ENCODE measurements around the gene RFX6.
A peak's percentile ranks its signal among the peaks of the same experiment; 100 is the strongest.

The RFX6 gene

DNA sequence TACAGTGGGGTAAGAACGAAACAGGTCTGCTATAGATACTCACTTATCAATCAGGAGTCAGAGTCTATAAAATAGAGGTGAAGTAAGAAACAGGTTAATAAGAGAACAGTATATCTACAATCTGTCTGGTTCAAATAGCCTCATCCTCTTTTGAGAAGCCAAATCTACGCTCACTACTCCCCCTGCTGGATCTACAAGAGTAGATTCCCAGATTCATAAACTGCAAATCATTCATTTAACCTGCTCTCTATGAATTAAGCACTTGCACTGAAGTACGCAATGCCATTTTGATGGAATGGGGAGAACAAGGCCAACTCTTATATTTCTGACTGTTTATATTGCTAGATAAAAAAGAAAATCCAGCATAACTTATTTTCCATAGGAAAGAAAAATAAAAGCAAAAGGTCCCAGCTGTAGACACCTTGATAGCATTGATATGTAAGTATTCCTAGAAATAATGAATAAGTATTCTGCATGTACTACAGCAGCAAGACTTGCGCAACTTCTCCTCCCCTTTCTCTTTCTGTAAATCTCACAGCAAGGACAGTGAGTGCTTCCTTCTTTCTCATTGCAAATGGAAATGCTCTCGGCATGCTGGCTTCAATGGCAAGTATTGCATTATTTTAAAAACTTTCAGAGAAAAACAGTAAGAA is 92.3 kb downstream of the RFX6 start (continued):
- TF ChIP-seq ZNF549 (tag by site-specific recombination; IDR thresholded peaks at IDR 0.05) (no peak), TCF7L2 (IDR thresholded peaks at IDR 0.05; ENCODE audit: borderline replicate concordance, low read depth, low read length) (0 out of 2 replicates have a peak, but pooled peaks have one; percentile 34), ZNF830 (tag by site-specific recombination; IDR thresholded peaks at IDR 0.05; ENCODE audit: low read depth) (no peak), SALL2 (tag by site-specific recombination; IDR thresholded peaks at IDR 0.05; ENCODE audit: borderline replicate concordance) (no peak), ZNF76 (tag by site-specific recombination; IDR thresholded peaks at IDR 0.05; ENCODE audit: borderline replicate concordance, low read depth) (no peak), ZNF37A (tag by site-specific recombination; IDR thresholded peaks at IDR 0.05) (no peak)

- TF ChIP-seq ZNF654 (tag by site-specific recombination; IDR thresholded peaks at IDR 0.05; ENCODE audit: low read depth), result peak; percentile 90
- TF ChIP-seq ZNF660 (tag by site-specific recombination; IDR thresholded peaks at IDR 0.05), result peak; percentile 66; the same call in 1 of the 2 replicates
- no peak for TF ChIP-seq ZNF24 (tag by site-specific recombination; IDR thresholded peaks at IDR 0.05)
- TF ChIP-seq ZNF664 (tag by site-specific recombination; IDR thresholded peaks at IDR 0.05), result no peak
- ChIA-PET CTCF (interaction anchor here (0.6 to 5.3 kb wide), 45 partner anchors 8 to 1949 kb away, joined by 3 to 93 read pairs (median 4); partner anchors contain the start of gene ROS1), POLR2A (no interaction called here)
- no peaks in the 10 kb centered on the region for H3K4me1 ChIP-seq (ENCODE audit: control insufficient read depth, insufficient read depth, low read length)
- H3K27ac ChIP-seq (ENCODE audit: extremely low read depth, low read depth, low read length), result no peak overlapping the region
- H3K36me3 ChIP-seq (ENCODE audit: control insufficient read depth in 2 of 2, insufficient read depth in 1 of 2, low read length in 2 of 2), result no peaks in the 10 kb centered on the region
- H3K9me3 ChIP-seq (ENCODE audit: control insufficient read depth, insufficient read depth, low read depth, low read length), result no peaks in the 10 kb centered on the region
- H3K4me3 ChIP-seq (ENCODE audit: low read depth, low read length), result no peak overlapping the region
Observed at GRCh38 chr6:116971959-116972358, 94.9 kb downstream of the RFX6 start.

GRCh38 chr6:116973976-116974375 is 96.9 kb downstream of the RFX6 start:
- H3K27ac ChIP-seq (ENCODE audit: extremely low read depth, low read depth, low read length), result no peak overlapping the region
- no peaks in the 10 kb centered on the region for H3K4me1 ChIP-seq (ENCODE audit: control insufficient read depth, insufficient read depth, low read length)
- no peak overlapping the region for H3K4me3 ChIP-seq (ENCODE audit: low read depth, low read length)
- H3K36me3 ChIP-seq (ENCODE audit: control insufficient read depth in 2 of 2, insufficient read depth in 1 of 2, low read length in 2 of 2), result no peaks in the 10 kb centered on the region
- H3K9me3 ChIP-seq (ENCODE audit: control insufficient read depth, insufficient read depth, low read depth, low read length), result no peaks in the 10 kb centered on the region
- TF ChIP-seq ZNF248 (tag by site-specific recombination; IDR thresholded peaks at IDR 0.05), result no peak
- no peak for TF ChIP-seq ZNF555 (tag by site-specific recombination; conservative IDR thresholded peaks at IDR 0.05)
- TF ChIP-seq MEIS1 (CRISPR knock-in tag; IDR thresholded peaks at IDR 0.05; ENCODE audit: borderline replicate concordance), result no peak
- TF ChIP-seq, protein P1, sequence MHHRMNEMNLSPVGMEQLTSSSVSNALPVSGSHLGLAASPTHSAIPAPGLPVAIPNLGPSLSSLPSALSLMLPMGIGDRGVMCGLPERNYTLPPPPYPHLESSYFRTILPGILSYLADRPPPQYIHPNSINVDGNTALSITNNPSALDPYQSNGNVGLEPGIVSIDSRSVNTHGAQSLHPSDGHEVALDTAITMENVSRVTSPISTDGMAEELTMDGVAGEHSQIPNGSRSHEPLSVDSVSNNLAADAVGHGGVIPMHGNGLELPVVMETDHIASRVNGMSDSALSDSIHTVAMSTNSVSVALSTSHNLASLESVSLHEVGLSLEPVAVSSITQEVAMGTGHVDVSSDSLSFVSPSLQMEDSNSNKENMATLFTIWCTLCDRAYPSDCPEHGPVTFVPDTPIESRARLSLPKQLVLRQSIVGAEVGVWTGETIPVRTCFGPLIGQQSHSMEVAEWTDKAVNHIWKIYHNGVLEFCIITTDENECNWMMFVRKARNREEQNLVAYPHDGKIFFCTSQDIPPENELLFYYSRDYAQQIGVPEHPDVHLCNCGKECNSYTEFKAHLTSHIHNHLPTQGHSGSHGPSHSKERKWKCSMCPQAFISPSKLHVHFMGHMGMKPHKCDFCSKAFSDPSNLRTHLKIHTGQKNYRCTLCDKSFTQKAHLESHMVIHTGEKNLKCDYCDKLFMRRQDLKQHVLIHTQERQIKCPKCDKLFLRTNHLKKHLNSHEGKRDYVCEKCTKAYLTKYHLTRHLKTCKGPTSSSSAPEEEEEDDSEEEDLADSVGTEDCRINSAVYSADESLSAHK (tag by site-specific recombination; IDR thresholded peaks at IDR 0.05), result no peak
- TF ChIP-seq ZNF174 (tag by site-specific recombination; IDR thresholded peaks at IDR 0.05), result no peak
- TF ChIP-seq ZNF777 (tag by site-specific recombination; IDR thresholded peaks at IDR 0.05; ENCODE audit: borderline replicate concordance), result no peak
- no peak for TF ChIP-seq SETDB1 (IDR thresholded peaks at IDR 0.05; ENCODE audit: insufficient read length, low read length)
- TF ChIP-seq ZNF24 (tag by site-specific recombination; IDR thresholded peaks at IDR 0.05), result no peak
- no peak for TF ChIP-seq ZNF561 (tag by site-specific recombination; IDR thresholded peaks at IDR 0.05; ENCODE audit: borderline replicate concordance)
- TF ChIP-seq ZNF274 (IDR thresholded peaks at IDR 0.05; ENCODE audit: low read length), result no peak
- TF ChIP-seq ZNF274 (tag by site-specific recombination; IDR thresholded peaks at IDR 0.05; ENCODE audit: borderline replicate concordance), result no peak
- no peak for TF ChIP-seq ZFP69B (tag by site-specific recombination; IDR thresholded peaks at IDR 0.05)
- no peak for TF ChIP-seq ZNF776 (tag by site-specific recombination; IDR thresholded peaks at IDR 0.05; ENCODE audit: borderline replicate concordance)
- no peak for TF ChIP-seq ZBTB8A (tag by site-specific recombination; IDR thresholded peaks at IDR 0.05)
- POLR2A ChIA-PET, result no interaction called here
- CTCF ChIA-PET, result interaction anchor here (0.9 to 3.5 kb wide), 4 partner anchors 9 to 343 kb away, joined by 3 to 19 read pairs (median 4); no protein-coding TSS in a partner anchor

Measured in HEK293 (cell line).